SW 1271 (cell line): ENCODE results near the gene ARCN1.

Experiments used
- DNase-seq, 2 experiments: peaks; one replicate each; lab custom pipeline; 2025; lab: John Stamatoyannopoulos, UW

Gene ARCN1

DNA sequence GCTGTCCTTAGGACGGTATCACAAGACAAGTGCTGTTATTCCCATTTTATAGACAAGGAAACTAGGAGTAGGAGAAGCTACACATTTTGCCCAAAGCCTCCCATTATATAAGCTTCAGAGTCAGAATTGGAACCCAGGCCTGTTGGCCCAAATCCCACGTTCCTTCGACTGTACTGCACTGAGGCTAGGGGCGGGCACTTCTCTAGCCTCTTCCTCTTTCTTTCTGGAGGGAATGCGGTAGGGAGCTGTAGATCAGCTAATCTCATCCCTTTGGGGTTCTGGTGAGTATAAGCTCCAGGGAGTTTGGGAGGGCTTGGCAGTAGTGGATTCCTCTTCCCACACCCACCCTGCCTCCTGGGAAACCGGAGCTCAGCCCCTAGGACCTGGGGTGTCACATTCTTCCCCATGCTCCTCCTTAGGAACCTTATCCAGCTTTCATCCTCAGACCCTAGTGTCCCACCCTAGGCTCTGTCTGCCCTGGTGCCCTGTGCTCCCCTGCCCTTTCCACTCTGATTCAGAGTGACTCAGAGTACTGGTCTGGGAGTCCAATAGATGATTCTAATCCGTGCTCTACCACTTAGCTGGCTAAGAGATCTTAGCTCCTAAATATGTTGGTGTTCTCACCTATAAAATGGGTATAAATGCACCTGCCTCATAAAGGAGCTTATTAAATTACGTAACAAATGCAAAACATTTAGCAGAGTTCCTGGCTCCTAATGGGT is 64.5 kb downstream of the ARCN1 start:
- DNase-seq, result no peak

GRCh38 chr11:118638726-118639125 is 66.5 kb downstream of the ARCN1 start:
- DNase-seq, result no peak

DNA sequence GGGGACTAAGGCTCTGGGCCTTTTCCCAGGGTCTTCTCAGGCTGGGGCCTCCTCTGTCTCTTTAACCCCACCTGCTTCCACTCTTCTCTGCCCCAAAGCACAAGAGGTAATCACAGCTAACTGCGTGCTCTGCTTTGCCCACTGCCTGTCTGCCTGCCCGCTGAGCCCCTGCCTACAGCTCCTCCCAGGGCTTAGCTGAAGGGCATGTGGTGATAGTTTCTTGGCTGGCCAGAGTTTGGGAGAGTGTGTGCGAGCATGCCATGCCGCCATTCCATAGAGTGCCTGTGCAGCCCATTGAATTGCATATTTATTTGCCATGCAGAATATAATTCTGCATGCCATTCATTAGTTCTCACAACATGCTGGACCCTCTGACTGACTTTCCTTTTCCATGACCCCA is 67.7 kb downstream of the ARCN1 start:
- DNase-seq, result no peak

DNA sequence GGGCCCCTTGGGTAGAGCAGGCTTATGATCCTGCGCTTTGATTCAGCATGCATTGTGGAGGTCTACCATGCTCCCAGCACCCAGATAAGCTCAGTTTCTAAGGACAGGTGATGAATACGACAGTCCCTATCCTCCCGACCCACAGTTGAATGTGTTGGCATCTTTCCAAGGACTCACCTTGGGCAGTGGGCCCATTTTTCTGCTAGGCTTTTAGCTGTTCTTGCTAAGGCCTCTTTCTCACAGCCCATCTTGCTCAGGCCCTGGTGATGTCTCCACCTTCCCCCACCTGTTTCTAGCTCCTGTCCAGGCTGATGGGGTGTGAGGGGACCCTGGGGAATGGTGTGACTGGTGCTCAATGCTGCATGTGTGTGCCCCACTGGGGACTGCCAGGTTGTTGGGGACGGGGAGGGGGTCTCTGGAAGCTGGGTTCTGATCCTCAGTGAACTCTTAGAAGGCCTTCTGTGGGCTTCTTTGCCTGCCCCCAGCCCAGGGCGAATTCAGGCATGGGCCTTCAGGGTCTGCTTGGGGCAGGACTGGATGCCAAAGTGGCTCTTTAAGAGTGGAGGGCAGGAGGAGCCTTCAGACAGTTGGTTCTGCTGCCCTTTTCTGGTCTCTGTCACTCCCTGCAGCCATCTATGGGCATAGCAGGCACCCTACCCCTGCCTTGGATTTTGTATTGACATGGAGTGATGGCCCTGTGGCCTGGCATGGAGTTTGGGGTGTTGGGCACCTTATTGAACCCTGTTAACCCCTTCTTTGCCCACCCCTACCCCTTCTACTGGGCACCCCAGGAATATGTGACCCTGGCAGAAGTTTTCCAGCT is 68.3 kb downstream of the ARCN1 start:
- DNase-seq, result no peak

GRCh38 chr11:118641397-118642019 is 69.3 kb downstream of the ARCN1 start:
- DNase-seq, result no peak

DNA sequence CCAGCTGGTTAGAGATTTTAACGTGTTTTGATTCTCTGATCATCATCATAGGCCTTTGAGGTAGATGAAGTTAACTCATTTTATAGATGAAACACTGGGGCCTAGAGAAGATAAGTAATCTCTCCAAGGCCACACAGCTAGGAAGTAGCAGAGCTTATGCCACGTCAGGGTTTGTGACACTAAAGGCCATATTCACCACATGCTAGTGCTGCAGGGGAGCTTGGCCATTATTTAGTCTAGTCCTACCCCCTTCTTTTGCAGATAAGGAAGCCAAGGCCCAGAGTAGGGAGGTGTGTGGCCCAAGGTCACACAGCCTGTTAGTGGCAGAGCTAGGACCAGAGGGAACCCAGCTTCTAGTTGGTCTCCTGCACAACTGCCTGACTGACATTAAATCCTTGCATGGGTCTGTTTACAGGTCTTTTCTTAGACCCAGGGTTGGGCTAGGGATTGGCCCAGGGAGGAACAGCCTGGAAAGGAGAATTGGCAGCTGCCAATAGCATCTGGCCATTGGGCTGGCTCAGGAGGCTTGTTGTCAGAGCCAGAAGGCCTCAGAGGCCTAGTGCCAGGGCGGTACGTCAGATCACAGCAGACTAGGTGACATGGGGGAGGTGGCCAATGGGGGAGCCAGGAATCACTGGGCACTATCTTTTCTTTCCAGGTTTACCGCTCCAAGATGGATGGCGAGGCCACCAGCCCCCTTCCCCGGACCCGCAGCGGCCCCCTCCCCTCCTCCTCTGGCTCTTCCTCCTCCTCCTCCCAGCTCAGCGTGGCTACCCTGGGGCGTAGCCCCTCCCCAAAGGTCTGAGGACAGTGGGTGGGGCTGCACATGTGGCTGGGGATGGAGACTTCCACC is 71.2 kb downstream of the ARCN1 start:
- no peak for DNase-seq

GRCh38 chr11:118643995-118644345 is 71.8 kb downstream of the ARCN1 start:
- no peak for DNase-seq

GRCh38 chr11:118644496-118644895 is 72.3 kb downstream of the ARCN1 start:
- no peak for DNase-seq

- DNase-seq, result no peak
Measured at GRCh38 chr11:118645066-118645715, 73.0 kb downstream of the ARCN1 start.

- DNase-seq, result no peak
Measured at GRCh38 chr11:118646393-118646792, 74.2 kb downstream of the ARCN1 start.

- no peak for DNase-seq
Measured at GRCh38 chr11:118648291-118648690, 76.1 kb downstream of the ARCN1 start.

GRCh38 chr11:118649941-118650340 is 77.7 kb downstream of the ARCN1 start:
- no peak for DNase-seq

DNA sequence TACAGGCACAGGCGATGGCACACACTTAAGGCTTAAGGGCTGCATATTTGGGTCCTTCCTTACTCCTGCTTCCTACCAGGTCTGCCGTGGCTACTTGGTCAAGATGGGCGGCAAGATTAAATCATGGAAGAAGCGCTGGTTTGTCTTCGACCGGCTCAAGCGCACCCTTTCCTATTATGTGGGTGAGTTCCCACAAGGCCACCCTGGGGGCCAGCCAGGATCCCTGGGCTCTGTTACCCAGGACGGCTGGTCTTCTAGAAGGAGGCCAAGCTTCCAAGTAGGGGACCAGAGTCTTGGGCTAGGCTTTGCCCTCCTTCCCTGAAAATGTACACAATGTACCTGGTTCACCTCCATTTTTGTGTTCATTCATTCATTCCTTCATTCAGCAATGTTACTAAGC is 78.2 kb downstream of the ARCN1 start:
- no peak for DNase-seq

GRCh38 chr11:118651820-118652219 is 79.6 kb downstream of the ARCN1 start:
- DNase-seq, result no peak
